Neural cell (in vitro differentiated cells): ENCODE measurements around the gene ASIP. TPM values are rescaled to one million over a fixed set of nuclear protein-coding genes. Genes with fewer than 3 reads are reported as not detected.
"Not testable (repeated sequence)": the region's sequence is repeated elsewhere in the genome, so short reads cannot be mapped to it uniquely, and the experiment has no call there.

Experiments used
- H2AFZ ChIP-seq: fragments of 200-600, 300-800 bp; sonication (generic), shearing (Covaris generic); 2 replicates; pipeline ENCODE4 v1.6.0; 2014; ENCODE audit warnings: low read depth, mild to moderate bottlenecking, antibody characterized with exemption, low read length, moderate library complexity
- H3F3A ChIP-seq: fragments of 200-600 bp; shearing (Covaris generic); 2 replicates; pipeline ENCODE4 v1.6.1; 2016; ENCODE audit warnings: mild to moderate bottlenecking, moderate library complexity, mixed read lengths, antibody characterized with exemption, low read length; ENCODE audit not compliant: insufficient read depth, poor library complexity, severe bottlenecking
- H3K27ac ChIP-seq: fragments of 200-600, 300-800 bp; sonication (generic), shearing (Covaris generic); 2 replicates; pipeline ENCODE4 v1.5.1; 2014; ENCODE audit warnings: mild to moderate bottlenecking, low read length, moderate library complexity
- H3K27me3 ChIP-seq: fragments of 300-800, 200-600 bp; sonication (generic), shearing (Covaris generic); 2 replicates; pipeline ENCODE4 v1.6.0; 2014; ENCODE audit warnings: mild to moderate bottlenecking, low read depth, low read length, moderate library complexity; ENCODE audit not compliant: insufficient read depth
- H3K36me3 ChIP-seq: fragments of 300-800, 200-600 bp; sonication (generic), shearing (Covaris generic); 2 replicates; pipeline ENCODE4 v1.5.1; 2014; ENCODE audit warnings: mild to moderate bottlenecking, antibody characterized with exemption, low read length, moderate library complexity; ENCODE audit not compliant: insufficient read depth
- H3K4me2 ChIP-seq: fragments of 300-800, 200-600 bp; sonication (generic), shearing (Covaris generic); 2 replicates; pipeline ENCODE4 v1.6.0; 2014; ENCODE audit warnings: mild to moderate bottlenecking, low read length
- H3K4me3 ChIP-seq: fragments of 300-800, 200-600 bp; sonication (generic), shearing (Covaris generic); 2 replicates; pipeline ENCODE4 v1.5.1; 2014; ENCODE audit warnings: mild to moderate bottlenecking, low read length, moderate library complexity
- H3K79me2 ChIP-seq: fragments of 200-600 bp; shearing (Covaris generic); replicated peaks from 2 replicates; pipeline ENCODE4 v1.6.0; 2014; ENCODE audit warnings: mild to moderate bottlenecking, low read length, moderate library complexity; ENCODE audit not compliant: insufficient read depth
- H3K9ac ChIP-seq: fragments of 300-800, 200-600 bp; sonication (generic), shearing (Covaris generic); 2 replicates; pipeline ENCODE4 v1.6.1; 2016; ENCODE audit warnings: mild to moderate bottlenecking, low read length, mixed read lengths
- H3K9me2 ChIP-seq: fragments of 200-600 bp; shearing (Covaris generic); 2 replicates; pipeline ENCODE4 v1.6.1; 2016; ENCODE audit warnings: mild to moderate bottlenecking, low read length, mixed read lengths; ENCODE audit not compliant: insufficient read depth
- H3K9me3 ChIP-seq: fragments of 200-600, 300-800 bp; sonication (generic), shearing (Covaris generic); 2 replicates; pipeline ENCODE4 v1.6.1; 2016; ENCODE audit warnings: mild to moderate bottlenecking, mixed run types, low read length, moderate library complexity, mixed read lengths
- H4K20me1 ChIP-seq: fragments of 200-600 bp; shearing (Covaris generic); 2 replicates; pipeline ENCODE4 v1.6.1; 2016; ENCODE audit warnings: mild to moderate bottlenecking, mixed run types; ENCODE audit not compliant: insufficient read depth
- EP300 ChIP-seq: fragments of 450-650 bp; conservative IDR thresholded peaks from 2 replicates; pipeline ENCODE4 v1.6.1; 2014; ENCODE audit warnings: antibody characterized with exemption, mild to moderate bottlenecking, moderate library complexity; ENCODE audit not compliant: poor library complexity, severe bottlenecking
- EZH2 ChIP-seq: fragments of 200-600, 300-800 bp; shearing (Covaris generic), sonication (generic); IDR thresholded peaks from 2 replicates; pipeline ENCODE4 v1.6.1; 2014; ENCODE audit warnings: antibody characterized with exemption, low read length, borderline replicate concordance, mild to moderate bottlenecking; ENCODE audit not compliant: insufficient read depth, poor library complexity, severe bottlenecking
- MXI1 ChIP-seq: fragments of 450-650 bp; conservative IDR thresholded peaks from 2 replicates; pipeline ENCODE4 v1.6.1; 2014; ENCODE audit warnings: antibody characterized with exemption, mild to moderate bottlenecking; ENCODE audit not compliant: poor library complexity, severe bottlenecking
- POLR2AphosphoS5 ChIP-seq: IDR thresholded peaks from 2 replicates; pipeline ENCODE4 v1.6.1; 2012
- RAD21 ChIP-seq: fragments of 450-650 bp; conservative IDR thresholded peaks from 2 replicates; pipeline ENCODE4 v1.6.1; 2014; ENCODE audit warnings: antibody characterized with exemption, mild to moderate bottlenecking, moderate library complexity
- SMC3 ChIP-seq: fragments of 450-650 bp; conservative IDR thresholded peaks from 2 replicates; pipeline ENCODE4 v1.6.1; 2014; ENCODE audit warnings: antibody characterized with exemption, mild to moderate bottlenecking, moderate library complexity; ENCODE audit not compliant: poor library complexity
- TAF1 ChIP-seq: IDR thresholded peaks from 2 replicates; pipeline ENCODE4 v1.6.1; 2012; ENCODE audit warnings: low read depth
- polyA plus RNA-seq: library from polyadenylated mRNA; depleted of rRNA; stranded (reverse); fragments of >200 nt; gene quantifications from 2 replicates; pipeline ENCODE4 v1.2.3, GENCODE V29; 2014
- TF ChIP-seq, protein P1 (sequence below): fragments of 450-650 bp; IDR thresholded peaks from 2 replicates; pipeline ENCODE4 v1.5.1; 2014; ENCODE audit warnings: antibody characterized with exemption, mild to moderate bottlenecking, moderate library complexity; ENCODE audit not compliant: poor library complexity, severe bottlenecking
- TF ChIP-seq, protein P2 (sequence below): IDR thresholded peaks from 2 replicates; pipeline ENCODE4 v1.6.1; 2012; ENCODE audit warnings: borderline replicate concordance

ASIP gene
- polyA plus RNA-seq, 1 donor from 2014 or later, result not detected

DNA sequence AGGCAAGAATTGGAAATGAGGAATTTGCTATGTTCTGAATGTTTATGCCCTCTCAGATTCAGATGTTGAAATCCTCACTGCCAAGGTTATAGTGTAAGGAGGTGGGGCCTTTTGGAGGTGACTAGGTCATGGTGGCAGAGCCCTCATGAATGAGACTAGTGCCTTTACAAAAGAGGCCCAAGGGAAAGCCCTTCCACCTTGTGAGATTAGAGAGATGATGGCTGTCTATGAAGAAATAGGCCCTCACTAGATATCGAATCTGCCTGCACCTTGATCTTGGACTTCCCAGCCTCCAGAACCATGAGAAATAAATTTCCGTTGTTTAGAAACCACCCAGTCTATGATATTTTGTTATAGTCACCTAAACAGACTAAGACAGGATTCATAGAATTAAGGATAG lies 10.4 kb downstream of the ASIP start:
- TF ChIP-seq MXI1 (no peak), POLR2AphosphoS5 (no peak), EZH2 (no peak), TAF1 (no peak), RAD21 (no peak), SMC3 (no peak), EP300 (no peak)
- TF ChIP-seq, protein P1, sequence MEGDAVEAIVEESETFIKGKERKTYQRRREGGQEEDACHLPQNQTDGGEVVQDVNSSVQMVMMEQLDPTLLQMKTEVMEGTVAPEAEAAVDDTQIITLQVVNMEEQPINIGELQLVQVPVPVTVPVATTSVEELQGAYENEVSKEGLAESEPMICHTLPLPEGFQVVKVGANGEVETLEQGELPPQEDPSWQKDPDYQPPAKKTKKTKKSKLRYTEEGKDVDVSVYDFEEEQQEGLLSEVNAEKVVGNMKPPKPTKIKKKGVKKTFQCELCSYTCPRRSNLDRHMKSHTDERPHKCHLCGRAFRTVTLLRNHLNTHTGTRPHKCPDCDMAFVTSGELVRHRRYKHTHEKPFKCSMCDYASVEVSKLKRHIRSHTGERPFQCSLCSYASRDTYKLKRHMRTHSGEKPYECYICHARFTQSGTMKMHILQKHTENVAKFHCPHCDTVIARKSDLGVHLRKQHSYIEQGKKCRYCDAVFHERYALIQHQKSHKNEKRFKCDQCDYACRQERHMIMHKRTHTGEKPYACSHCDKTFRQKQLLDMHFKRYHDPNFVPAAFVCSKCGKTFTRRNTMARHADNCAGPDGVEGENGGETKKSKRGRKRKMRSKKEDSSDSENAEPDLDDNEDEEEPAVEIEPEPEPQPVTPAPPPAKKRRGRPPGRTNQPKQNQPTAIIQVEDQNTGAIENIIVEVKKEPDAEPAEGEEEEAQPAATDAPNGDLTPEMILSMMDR, result no peak
- TF ChIP-seq, protein P2, sequence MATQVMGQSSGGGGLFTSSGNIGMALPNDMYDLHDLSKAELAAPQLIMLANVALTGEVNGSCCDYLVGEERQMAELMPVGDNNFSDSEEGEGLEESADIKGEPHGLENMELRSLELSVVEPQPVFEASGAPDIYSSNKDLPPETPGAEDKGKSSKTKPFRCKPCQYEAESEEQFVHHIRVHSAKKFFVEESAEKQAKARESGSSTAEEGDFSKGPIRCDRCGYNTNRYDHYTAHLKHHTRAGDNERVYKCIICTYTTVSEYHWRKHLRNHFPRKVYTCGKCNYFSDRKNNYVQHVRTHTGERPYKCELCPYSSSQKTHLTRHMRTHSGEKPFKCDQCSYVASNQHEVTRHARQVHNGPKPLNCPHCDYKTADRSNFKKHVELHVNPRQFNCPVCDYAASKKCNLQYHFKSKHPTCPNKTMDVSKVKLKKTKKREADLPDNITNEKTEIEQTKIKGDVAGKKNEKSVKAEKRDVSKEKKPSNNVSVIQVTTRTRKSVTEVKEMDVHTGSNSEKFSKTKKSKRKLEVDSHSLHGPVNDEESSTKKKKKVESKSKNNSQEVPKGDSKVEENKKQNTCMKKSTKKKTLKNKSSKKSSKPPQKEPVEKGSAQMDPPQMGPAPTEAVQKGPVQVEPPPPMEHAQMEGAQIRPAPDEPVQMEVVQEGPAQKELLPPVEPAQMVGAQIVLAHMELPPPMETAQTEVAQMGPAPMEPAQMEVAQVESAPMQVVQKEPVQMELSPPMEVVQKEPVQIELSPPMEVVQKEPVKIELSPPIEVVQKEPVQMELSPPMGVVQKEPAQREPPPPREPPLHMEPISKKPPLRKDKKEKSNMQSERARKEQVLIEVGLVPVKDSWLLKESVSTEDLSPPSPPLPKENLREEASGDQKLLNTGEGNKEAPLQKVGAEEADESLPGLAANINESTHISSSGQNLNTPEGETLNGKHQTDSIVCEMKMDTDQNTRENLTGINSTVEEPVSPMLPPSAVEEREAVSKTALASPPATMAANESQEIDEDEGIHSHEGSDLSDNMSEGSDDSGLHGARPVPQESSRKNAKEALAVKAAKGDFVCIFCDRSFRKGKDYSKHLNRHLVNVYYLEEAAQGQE, result no peak
- no peaks in the 10 kb centered on the region for H3K79me2 ChIP-seq
- no peaks in the 10 kb centered on the region for H3K36me3 ChIP-seq
- H3K4me3 ChIP-seq, result no peak overlapping the region
- no peaks in the 10 kb centered on the region for H3F3A ChIP-seq
- no peak overlapping the region for H3K27ac ChIP-seq
- no peaks in the 10 kb centered on the region for H3K9me2 ChIP-seq
- H3K4me2 ChIP-seq, result no peak overlapping the region
- no peak overlapping the region for H2AFZ ChIP-seq
- no peaks in the 10 kb centered on the region for H3K9me3 ChIP-seq
- no peak overlapping the region for H3K9ac ChIP-seq
- H4K20me1 ChIP-seq, result no peaks in the 10 kb centered on the region
- no peaks in the 10 kb centered on the region for H3K27me3 ChIP-seq

DNA sequence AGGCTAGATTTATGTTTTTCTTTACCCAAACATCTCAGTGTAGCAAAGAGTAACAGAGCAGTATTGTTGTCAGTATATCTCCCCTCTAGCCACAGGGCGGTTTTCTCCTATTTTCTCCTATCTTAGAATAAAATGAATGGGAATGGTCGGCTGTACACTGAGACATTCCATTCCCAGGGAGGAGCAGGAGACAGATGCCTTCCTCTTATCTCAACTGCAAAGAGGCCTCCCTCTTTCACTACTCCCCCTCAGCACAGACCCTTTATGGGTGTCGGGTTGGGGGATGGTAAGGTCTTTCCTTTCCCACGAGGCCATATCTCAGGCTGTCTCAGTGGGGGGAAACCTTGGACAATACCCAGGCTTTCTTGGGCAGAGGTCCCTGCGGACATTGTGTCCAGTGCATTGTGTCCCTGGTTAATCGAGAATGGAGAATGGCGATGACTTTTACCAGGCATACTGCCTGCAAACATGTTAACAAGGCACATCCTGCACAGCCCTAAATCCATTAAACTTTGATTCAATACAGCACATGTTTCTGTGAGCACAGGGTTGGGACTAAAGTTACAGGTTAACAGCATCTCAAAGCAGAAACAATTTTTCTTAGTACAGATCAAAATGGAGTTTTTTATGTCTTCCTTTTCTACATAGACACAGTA lies 11.3 kb downstream of the ASIP start:
- H3F3A ChIP-seq, H4K20me1 ChIP-seq, H3K9ac ChIP-seq, H3K9me2 ChIP-seq, H3K27ac ChIP-seq, H2AFZ ChIP-seq, H3K79me2 ChIP-seq, H3K9me3 ChIP-seq, H3K36me3 ChIP-seq, H3K27me3 ChIP-seq, H3K4me3 ChIP-seq, H3K4me2 ChIP-seq: not testable (repeated sequence)

DNA sequence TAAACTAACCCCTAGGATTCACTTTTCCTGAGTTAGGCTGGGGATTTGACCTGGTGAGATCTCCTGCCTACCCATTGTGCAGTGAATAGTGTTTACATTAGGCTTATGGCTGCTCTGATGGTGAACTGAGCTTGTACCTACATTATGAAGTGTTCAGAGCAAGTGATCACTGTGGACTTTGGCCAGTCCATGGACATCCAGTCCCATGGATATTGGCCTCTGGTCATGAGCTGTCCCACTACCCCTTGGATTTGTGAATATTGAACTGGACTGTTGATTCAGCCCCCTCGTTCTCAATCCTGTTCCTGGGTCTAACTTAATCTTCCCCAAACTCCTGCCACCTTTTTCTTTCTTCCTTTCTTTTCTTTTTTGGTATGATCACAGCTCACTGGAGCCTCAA lies 13.8 kb downstream of the ASIP start:
- Histone ChIP-seq H3K27ac (no peak overlapping the region), H3K4me2 (no peak overlapping the region), H3K4me3 (no peak overlapping the region), H3K9me3 (no peaks in the 10 kb centered on the region), H4K20me1 (no peaks in the 10 kb centered on the region), H3F3A (no peaks in the 10 kb centered on the region), H3K36me3 (no peaks in the 10 kb centered on the region), H2AFZ (no peak overlapping the region), H3K9me2 (no peaks in the 10 kb centered on the region), H3K79me2 (no peaks in the 10 kb centered on the region), H3K9ac (no peak overlapping the region), H3K27me3 (no peaks in the 10 kb centered on the region)
- TF ChIP-seq POLR2AphosphoS5, result no peak
- TF ChIP-seq, protein P1, result no peak
- no peak for TF ChIP-seq RAD21
- no peak for TF ChIP-seq TAF1
- TF ChIP-seq SMC3, result no peak
- TF ChIP-seq, protein P2, result no peak
- TF ChIP-seq MXI1, result no peak
- TF ChIP-seq EZH2, result no peak
- TF ChIP-seq EP300, result no peak
